ENCODE measurements around the gene SHROOM2. TPM values are rescaled to one million over a fixed set of nuclear protein-coding genes. Genes with fewer than 3 reads are reported as not detected.

Gene SHROOM2
- total RNA-seq, 5 donors from 2014 or later (not counting 1 experiment from before 2014, with no cell fraction given) = 0.03 to 0.06 TPM; not detected in 3

DNA sequence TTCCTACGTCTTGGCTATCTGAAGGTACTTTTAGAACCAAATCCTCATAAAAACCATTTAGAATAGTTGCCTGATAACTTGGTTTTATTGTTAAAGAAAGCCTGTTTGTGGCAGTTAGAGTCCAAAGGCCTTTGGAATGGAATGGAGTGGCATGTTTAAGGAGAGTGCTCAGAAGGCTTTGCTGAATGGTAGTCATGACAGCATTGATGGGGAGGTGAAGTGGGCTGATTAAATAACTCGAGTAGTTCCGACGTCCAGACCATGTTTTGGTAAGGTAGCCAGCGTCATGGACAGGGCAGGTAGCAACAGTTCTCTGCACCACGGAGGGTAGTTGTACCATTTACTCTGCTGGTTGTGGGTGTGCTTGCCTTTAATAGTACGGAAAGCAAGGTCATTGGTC lies 94.6 kb downstream of the SHROOM2 start:
- POLR2A ChIA-PET = no interaction called here
- H3K4me1 Mint-ChIP-seq = peaks cover 4 to 23% (median 9%) of the 10 kb centered on the region in 3 donors
- CTCF ChIA-PET = no interaction called here
- Histone ChIP-seq H3K4me3 (ENCODE audit: control insufficient read depth in 1 of 2, extremely low read depth in 1 of 2, low read length in 1 of 2) (no peak overlapping the region), H3K27ac (ENCODE audit: low read length) (no peak overlapping the region), H3K9me3 (no peaks in the 10 kb centered on the region), H3K27me3 (replicated peaks in 1 of 2; ENCODE audit: control insufficient read depth in 2 of 2, extremely low read depth in 1 of 2, insufficient read depth in 2 of 2, low read length in 1 of 2) (peaks cover 0 to 7% of the 10 kb centered on the region in 2 experiments), H3K4me1 (ENCODE audit: control insufficient read depth in 1 of 2, extremely low read depth in 1 of 2, insufficient read depth in 2 of 2, low read length in 2 of 2) (peaks cover 0 to 8% of the 10 kb centered on the region in 2 experiments), H3K36me3 (ENCODE audit: control insufficient read depth in 2 of 2, extremely low read depth in 1 of 2, insufficient read depth in 1 of 2, low read length in 1 of 2) (no peaks in the 10 kb centered on the region)
- no peak overlapping the region for H3K27ac Mint-ChIP-seq
- ATAC-seq (replicated peaks in 1 of 4) (no peak), DNase-seq (no peak)
- 95% methylated on average over 4 of the region's 7 CpGs for WGBS (ENCODE audit: insufficient coverage)
- no peaks in the 10 kb centered on the region for H3K9me3 Mint-ChIP-seq
- H3K36me3 Mint-ChIP-seq = no peaks in the 10 kb centered on the region
- H3K4me3 Mint-ChIP-seq = no peak overlapping the region
- H3K27me3 Mint-ChIP-seq = peaks cover 5 to 12% of the 10 kb centered on the region in 2 donors

GRCh38 chrX:9882669-9883446 lies 96.6 kb downstream of the SHROOM2 start:
- Histone ChIP-seq H3K4me1 (ENCODE audit: control insufficient read depth in 1 of 2, extremely low read depth in 1 of 2, insufficient read depth in 2 of 2, low read length in 2 of 2) (peaks cover 0 to 3% of the 10 kb centered on the region in 2 experiments), H3K27ac (ENCODE audit: low read length) (no peak overlapping the region), H3K4me3 (ENCODE audit: control insufficient read depth in 1 of 2, extremely low read depth in 1 of 2, low read length in 1 of 2) (no peak overlapping the region), H3K36me3 (ENCODE audit: control insufficient read depth in 2 of 2, extremely low read depth in 1 of 2, insufficient read depth in 1 of 2, low read length in 1 of 2) (no peaks in the 10 kb centered on the region), H3K9me3 (no peaks in the 10 kb centered on the region), H3K27me3 (replicated peaks in 1 of 2; ENCODE audit: control insufficient read depth in 2 of 2, extremely low read depth in 1 of 2, insufficient read depth in 2 of 2, low read length in 1 of 2) (peaks cover 0 to 5% of the 10 kb centered on the region in 2 experiments)
- Mint-ChIP-seq H3K27me3 (peaks cover 2 to 17% of the 10 kb centered on the region in 2 donors), H3K9me3 (no peaks in the 10 kb centered on the region), H3K4me3 (no peak overlapping the region), H3K27ac (no peak overlapping the region), H3K36me3 (no peaks in the 10 kb centered on the region), H3K4me1 (peaks cover 2 to 16% (median 2%) of the 10 kb centered on the region in 3 donors)
- ChIA-PET CTCF (interaction anchor here in 1 of 2 donors (0.7 kb wide), 1 partner anchor 9 kb away, joined by 3 read pairs; no protein-coding TSS in a partner anchor), POLR2A (no interaction called here)
- DNase-seq (no peak), ATAC-seq (replicated peaks in 1 of 4) (no peak)
- 51% methylated on average over 5 of the region's 15 CpGs for WGBS (ENCODE audit: insufficient coverage)

- Mint-ChIP-seq H3K4me3 (no peak overlapping the region), H3K9me3 (no peaks in the 10 kb centered on the region), H3K4me1 (peaks cover 2 to 16% (median 2%) of the 10 kb centered on the region in 3 donors), H3K36me3 (no peaks in the 10 kb centered on the region), H3K27me3 (peaks cover 2 to 20% of the 10 kb centered on the region in 2 donors), H3K27ac (no peak overlapping the region)
- no peak for DNase-seq
- WGBS (ENCODE audit: insufficient coverage) = no CpG with 5 or more reads among the region's 9 CpGs
- ChIA-PET POLR2A (no interaction called here), CTCF (interaction anchor here (0.7 to 1.0 kb wide), 2 partner anchors 111 to 967 kb away, joined by 5 to 6 read pairs; no protein-coding TSS in a partner anchor)
- no peak overlapping the region for H3K4me3 ChIP-seq (ENCODE audit: control insufficient read depth in 1 of 2, extremely low read depth in 1 of 2, low read length in 1 of 2)
- peaks cover 0 to 3% of the 10 kb centered on the region in 2 experiments for H3K4me1 ChIP-seq (ENCODE audit: control insufficient read depth in 1 of 2, extremely low read depth in 1 of 2, insufficient read depth in 2 of 2, low read length in 2 of 2)
- H3K9me3 ChIP-seq = no peaks in the 10 kb centered on the region
- no peak overlapping the region for H3K27ac ChIP-seq (ENCODE audit: low read length)
- H3K27me3 ChIP-seq (replicated peaks in 1 of 2; ENCODE audit: control insufficient read depth in 2 of 2, extremely low read depth in 1 of 2, insufficient read depth in 2 of 2, low read length in 1 of 2) = peaks cover 0 to 5% of the 10 kb centered on the region in 2 experiments
- H3K36me3 ChIP-seq (ENCODE audit: control insufficient read depth in 2 of 2, extremely low read depth in 1 of 2, insufficient read depth in 1 of 2, low read length in 1 of 2) = no peaks in the 10 kb centered on the region
- no peak for ATAC-seq (replicated peaks in 1 of 4)
Measured at GRCh38 chrX:9884031-9884779, 98.0 kb downstream of the SHROOM2 start.

DNA sequence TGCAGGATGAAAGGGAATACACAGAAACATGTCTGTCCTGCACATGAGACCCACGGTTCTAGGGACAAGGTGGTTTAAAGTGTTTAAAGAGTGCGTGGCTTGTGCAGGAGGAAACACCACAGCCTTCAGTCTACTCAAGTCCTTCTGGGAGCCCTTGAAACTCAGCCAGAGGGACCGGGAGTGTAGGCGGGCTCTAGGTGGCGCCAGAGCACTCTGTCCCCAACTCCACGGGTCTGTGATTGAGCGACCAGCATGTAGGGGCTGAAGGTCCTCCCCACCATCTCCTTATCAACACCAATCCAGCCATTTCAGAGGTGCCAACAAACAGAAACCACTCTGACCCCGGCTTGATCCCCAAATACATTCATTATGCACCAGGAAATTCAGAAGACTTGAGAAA lies 98.9 kb downstream of the SHROOM2 start:
- ChIA-PET CTCF (interaction anchor here (0.7 kb wide), 2 partner anchors 1044 to 1245 kb away, joined by 7 read pairs; no protein-coding TSS in a partner anchor), POLR2A (no interaction called here)
- H3K36me3 Mint-ChIP-seq = no peaks in the 10 kb centered on the region
- Histone ChIP-seq H3K4me3 (ENCODE audit: control insufficient read depth in 1 of 2, extremely low read depth in 1 of 2, low read length in 1 of 2) (no peak overlapping the region), H3K27ac (ENCODE audit: low read length) (no peak overlapping the region), H3K4me1 (ENCODE audit: control insufficient read depth in 1 of 2, extremely low read depth in 1 of 2, insufficient read depth in 2 of 2, low read length in 2 of 2) (peaks cover 0 to 3% of the 10 kb centered on the region in 2 experiments), H3K36me3 (ENCODE audit: control insufficient read depth in 2 of 2, extremely low read depth in 1 of 2, insufficient read depth in 1 of 2, low read length in 1 of 2) (no peaks in the 10 kb centered on the region), H3K9me3 (no peaks in the 10 kb centered on the region), H3K27me3 (replicated peaks in 1 of 2; ENCODE audit: control insufficient read depth in 2 of 2, extremely low read depth in 1 of 2, insufficient read depth in 2 of 2, low read length in 1 of 2) (peaks cover 0 to 5% of the 10 kb centered on the region in 2 experiments)
- H3K4me3 Mint-ChIP-seq = no peak overlapping the region
- WGBS (ENCODE audit: insufficient coverage) = 0% methylated on average over 1 of the region's 8 CpGs
- peaks cover 2 to 24% of the 10 kb centered on the region in 2 donors for H3K27me3 Mint-ChIP-seq
- H3K27ac Mint-ChIP-seq = no peak overlapping the region
- H3K4me1 Mint-ChIP-seq = peaks cover 2 to 16% (median 2%) of the 10 kb centered on the region in 3 donors
- no peaks in the 10 kb centered on the region for H3K9me3 Mint-ChIP-seq
- DNase-seq = peak in 29 of 35 experiments; percentile 2 to 55 (median 20)
- ATAC-seq (replicated peaks in 1 of 4) = peak in 2 of 4 experiments; percentile 61 to 62

DNA sequence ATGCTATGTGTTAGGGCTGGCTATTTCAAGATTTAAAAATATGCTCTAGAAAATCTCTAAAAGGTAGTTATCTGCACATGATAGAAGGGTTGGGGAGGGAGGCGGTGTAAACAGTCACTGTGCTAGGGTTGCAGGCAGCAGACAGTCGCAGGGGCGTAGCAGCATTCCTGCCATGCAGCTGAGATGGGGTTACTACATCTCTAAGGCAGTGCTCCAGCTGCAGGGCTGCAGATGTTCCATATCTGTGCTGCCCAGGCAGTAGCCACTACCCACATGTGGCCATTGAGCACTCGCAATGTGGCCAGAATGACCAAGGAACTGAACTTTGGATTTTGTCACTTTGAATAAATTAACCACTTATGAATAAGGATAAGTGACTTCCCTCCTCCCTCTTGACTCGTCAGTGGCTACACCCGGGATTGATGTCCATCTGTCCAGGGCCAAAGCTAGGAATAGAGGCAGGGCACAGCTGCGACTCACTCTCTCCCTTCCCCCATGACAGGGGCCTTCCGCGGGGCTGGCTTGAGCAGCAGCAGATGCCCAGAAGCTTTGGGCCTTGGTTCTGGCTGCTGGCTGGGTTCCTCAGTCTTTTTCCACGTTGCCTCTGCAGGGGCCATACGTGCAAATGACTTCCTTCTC lies 101.5 kb downstream of the SHROOM2 start:
- H3K4me3 ChIP-seq (ENCODE audit: control insufficient read depth in 1 of 2, extremely low read depth in 1 of 2, low read length in 1 of 2) = no peak overlapping the region
- peaks cover 2 to 16% (median 2%) of the 10 kb centered on the region in 3 donors for H3K4me1 Mint-ChIP-seq
- no peaks in the 10 kb centered on the region for H3K36me3 ChIP-seq (ENCODE audit: control insufficient read depth in 2 of 2, extremely low read depth in 1 of 2, insufficient read depth in 1 of 2, low read length in 1 of 2)
- no peaks in the 10 kb centered on the region for H3K9me3 ChIP-seq
- ATAC-seq (replicated peaks in 1 of 4) (no peak), DNase-seq (no peak)
- H3K36me3 Mint-ChIP-seq = no peaks in the 10 kb centered on the region
- peaks cover 0 to 2% of the 10 kb centered on the region in 2 experiments for H3K27me3 ChIP-seq (replicated peaks in 1 of 2; ENCODE audit: control insufficient read depth in 2 of 2, extremely low read depth in 1 of 2, insufficient read depth in 2 of 2, low read length in 1 of 2)
- POLR2A ChIA-PET = no interaction called here
- CTCF ChIA-PET = no interaction called here
- H3K4me1 ChIP-seq (ENCODE audit: control insufficient read depth in 1 of 2, extremely low read depth in 1 of 2, insufficient read depth in 2 of 2, low read length in 2 of 2) = peaks cover 0 to 3% of the 10 kb centered on the region in 2 experiments
- no peaks in the 10 kb centered on the region for H3K9me3 Mint-ChIP-seq
- no peak overlapping the region for H3K27ac Mint-ChIP-seq
- H3K27ac ChIP-seq (ENCODE audit: low read length) = no peak overlapping the region
- no CpG with 5 or more reads among the region's 11 CpGs for WGBS (ENCODE audit: insufficient coverage)
- no peak overlapping the region for H3K4me3 Mint-ChIP-seq
- peaks cover 2 to 20% of the 10 kb centered on the region in 2 donors for H3K27me3 Mint-ChIP-seq

GRCh38 chrX:9888953-9889470 lies 102.8 kb downstream of the SHROOM2 start:
- Histone ChIP-seq H3K4me1 (ENCODE audit: control insufficient read depth in 1 of 2, extremely low read depth in 1 of 2, insufficient read depth in 2 of 2, low read length in 2 of 2) (no peaks in the 10 kb centered on the region), H3K9me3 (no peaks in the 10 kb centered on the region), H3K27ac (ENCODE audit: low read length) (no peak overlapping the region), H3K27me3 (replicated peaks in 1 of 2; ENCODE audit: control insufficient read depth in 2 of 2, extremely low read depth in 1 of 2, insufficient read depth in 2 of 2, low read length in 1 of 2) (peaks cover 0 to 2% of the 10 kb centered on the region in 2 experiments), H3K4me3 (ENCODE audit: control insufficient read depth in 1 of 2, extremely low read depth in 1 of 2, low read length in 1 of 2) (no peak overlapping the region), H3K36me3 (ENCODE audit: control insufficient read depth in 2 of 2, extremely low read depth in 1 of 2, insufficient read depth in 1 of 2, low read length in 1 of 2) (no peaks in the 10 kb centered on the region)
- ChIA-PET CTCF (no interaction called here), POLR2A (no interaction called here)
- no peak for DNase-seq
- H3K36me3 Mint-ChIP-seq = no peaks in the 10 kb centered on the region
- no peak overlapping the region for H3K27ac Mint-ChIP-seq
- H3K27me3 Mint-ChIP-seq = peaks cover 0 to 11% of the 10 kb centered on the region in 2 donors
- WGBS (ENCODE audit: insufficient coverage) = 60% methylated on average over 1 of the region's 6 CpGs
- H3K4me1 Mint-ChIP-seq = peaks cover 2 to 5% (median 2%) of the 10 kb centered on the region in 3 donors
- no peaks in the 10 kb centered on the region for H3K9me3 Mint-ChIP-seq
- no peak overlapping the region for H3K4me3 Mint-ChIP-seq
- ATAC-seq (replicated peaks in 1 of 4) = no peak
